Stimulated activated effector memory CD8-positive, alpha-beta T cell treated with anti-CD3 and anti-CD28 coated beads, Interleukin-12 subunit alpha, Interleukin-12 subunit beta, amount 100 ng/mL, for 72 hours (primary cell): Measurements from ENCODE around the gene CYSLTR1.
"Not testable (repeated sequence)": the region's sequence is repeated elsewhere in the genome, so short reads cannot be mapped to it uniquely, and the experiment has no call there.

Source experiments
- ATAC-seq: fragments of 150-1000 bp; cut with Tn5 transposase; 2 replicates; pipeline ENCODE4 v1.10.0; 2021
- DNase-seq, 2 donors: peaks; one replicate each; pipeline ENCODE4 v3.0.0; 2021 to 2022; ENCODE audit warnings: low spot score in 2 of 2
- H3K27ac Mint-ChIP-seq: one replicate; pipeline ENCODE4 v1.8.0; 2022; ENCODE audit warnings: mild to moderate bottlenecking, mixed read lengths
- H3K36me3 Mint-ChIP-seq: one replicate; pipeline ENCODE4 v1.8.0; 2022; ENCODE audit warnings: mild to moderate bottlenecking, mixed read lengths
- H3K4me1 Mint-ChIP-seq: one replicate; pipeline ENCODE4 v1.8.0; 2022; ENCODE audit warnings: mixed read lengths
- H3K4me3 Mint-ChIP-seq: one replicate; pipeline ENCODE4 v1.8.0; 2022; ENCODE audit warnings: mild to moderate bottlenecking, mixed read lengths
- H3K9me3 Mint-ChIP-seq: one replicate; pipeline ENCODE4 v1.8.0; 2022; ENCODE audit warnings: mixed read lengths

The CYSLTR1 gene

DNA sequence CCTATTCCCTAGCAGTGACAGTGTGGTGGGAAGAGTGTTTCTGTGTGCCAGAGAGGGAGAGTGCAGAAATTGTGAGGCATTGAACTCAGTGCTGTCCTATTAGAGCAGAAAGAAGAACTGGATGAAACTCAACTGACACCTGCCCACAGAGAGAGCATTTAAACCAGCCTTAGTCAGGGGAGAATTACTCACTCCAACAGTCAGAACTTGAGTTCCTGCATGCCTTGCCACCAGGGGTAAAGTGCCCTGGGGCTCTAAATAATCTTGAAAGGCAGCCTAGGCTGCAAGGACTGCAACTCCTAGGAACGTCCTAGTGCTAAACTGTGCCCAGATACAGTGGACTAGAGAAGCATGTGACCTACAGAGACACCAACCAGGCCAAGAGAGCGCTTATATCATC, 12.8 kb downstream of the CYSLTR1 start:
- no peaks in the 10 kb centered on the region for H3K36me3 Mint-ChIP-seq

DNA sequence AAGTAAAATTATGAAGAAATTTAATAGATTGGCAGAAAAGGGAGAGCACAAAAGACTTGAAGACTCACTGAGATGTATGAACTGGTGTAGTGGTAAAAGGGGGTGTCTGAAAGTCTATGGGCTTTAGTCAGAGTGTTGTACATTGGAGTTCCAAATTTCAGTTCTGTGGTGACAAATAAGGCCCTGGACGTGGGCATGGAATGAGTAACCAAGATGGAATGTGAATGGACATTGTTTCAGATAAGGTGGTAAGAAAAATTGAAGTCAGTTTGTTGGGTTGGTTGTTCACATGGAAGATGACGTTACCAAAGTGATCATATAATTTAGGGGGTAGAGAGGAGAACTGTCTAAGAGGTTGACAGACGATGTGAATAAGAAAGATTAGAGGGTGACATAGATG, 13.9 kb downstream of the CYSLTR1 start:
- DNase-seq (no peak), ATAC-seq (no peak)
- Mint-ChIP-seq H3K9me3 (no peaks in the 10 kb centered on the region), H3K36me3 (no peaks in the 10 kb centered on the region), H3K4me3 (no peak overlapping the region), H3K27ac (no peak overlapping the region), H3K4me1 (peaks cover 17% of the 10 kb centered on the region)

More for the DNA sequence above, 12.8 kb downstream of the CYSLTR1 start:
- DNase-seq (no peak), ATAC-seq (peak; percentile 97)
- Mint-ChIP-seq H3K4me1 (peaks cover 17% of the 10 kb centered on the region), H3K4me3 (no peak overlapping the region), H3K9me3 (no peaks in the 10 kb centered on the region), H3K27ac (no peak overlapping the region)

DNA sequence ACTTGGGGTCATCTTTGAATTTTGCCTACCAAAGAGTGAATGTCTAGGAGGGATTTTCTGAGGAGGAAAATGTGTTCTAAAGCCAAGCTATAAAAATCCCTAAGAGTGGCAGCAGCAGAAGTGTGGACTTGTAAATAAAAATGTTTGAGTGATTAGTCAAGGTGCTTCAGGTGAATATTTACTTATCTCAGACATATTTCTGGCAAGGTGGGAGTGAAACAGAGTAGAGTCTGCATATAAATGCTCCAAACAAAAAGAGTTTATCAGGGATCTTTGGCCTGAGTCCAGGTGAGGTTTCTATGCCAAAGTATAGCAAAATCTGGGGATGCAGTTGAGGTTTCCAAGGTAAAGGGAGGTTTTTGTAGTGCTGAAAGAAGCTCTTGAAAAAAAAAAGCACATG, 19.7 kb downstream of the CYSLTR1 start:
- DNase-seq, result no peak
- H3K4me3 Mint-ChIP-seq, result no peak overlapping the region
- H3K4me1 Mint-ChIP-seq, result no peaks in the 10 kb centered on the region
- no peaks in the 10 kb centered on the region for H3K9me3 Mint-ChIP-seq
- no peaks in the 10 kb centered on the region for H3K36me3 Mint-ChIP-seq
- ATAC-seq, result no peak
- no peak overlapping the region for H3K27ac Mint-ChIP-seq

DNA sequence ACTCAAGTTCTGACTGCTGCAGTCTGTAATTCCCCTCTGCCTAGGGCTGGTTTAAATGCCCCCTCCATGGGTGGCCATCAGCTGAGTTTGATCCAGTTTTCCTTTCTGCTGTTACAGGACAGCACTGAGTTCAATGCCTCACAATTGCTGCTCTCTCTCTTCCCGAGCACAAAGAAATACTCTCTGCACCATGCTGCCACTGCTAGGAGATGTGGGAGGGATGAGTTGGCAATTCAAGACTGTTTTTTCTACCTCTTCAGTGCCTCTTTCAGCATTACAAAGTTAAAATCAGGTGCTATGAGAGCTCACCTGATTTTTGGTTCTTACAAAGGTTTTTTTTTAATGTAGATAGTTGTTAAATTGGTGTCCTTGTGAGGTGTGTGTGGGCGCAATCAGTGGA, 24.3 kb downstream of the CYSLTR1 start:
- no peak for DNase-seq
- no peak for ATAC-seq

DNA sequence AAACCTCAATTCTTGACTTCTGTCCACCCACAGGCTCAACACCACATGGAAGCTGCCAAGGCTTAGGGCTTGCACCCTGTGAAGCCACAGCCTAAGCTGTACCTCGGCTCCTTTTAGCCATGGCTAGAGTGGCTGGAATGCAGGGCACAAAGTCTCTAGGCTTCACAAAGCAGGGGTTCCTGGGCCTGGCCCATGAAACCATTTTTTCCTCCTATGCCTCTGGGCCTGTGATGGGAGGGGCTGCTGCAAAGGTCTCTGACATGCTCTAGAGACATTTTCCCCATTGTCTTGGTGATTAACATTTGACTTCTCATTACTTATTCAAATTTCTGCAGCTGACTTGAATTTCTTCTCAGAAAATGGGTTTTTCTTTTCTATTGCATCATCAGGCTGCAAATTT, 26.5 kb downstream of the CYSLTR1 start:
- H3K9me3 Mint-ChIP-seq, H3K36me3 Mint-ChIP-seq, H3K27ac Mint-ChIP-seq, ATAC-seq, H3K4me1 Mint-ChIP-seq, H3K4me3 Mint-ChIP-seq, DNase-seq: not testable (repeated sequence)

More for the DNA sequence above, 24.3 kb downstream of the CYSLTR1 start:
- H3K36me3 Mint-ChIP-seq, result no peaks in the 10 kb centered on the region
- H3K4me1 Mint-ChIP-seq, result no peaks in the 10 kb centered on the region
- no peak overlapping the region for H3K4me3 Mint-ChIP-seq
- peaks cover 5% of the 10 kb centered on the region for H3K9me3 Mint-ChIP-seq
- no peak overlapping the region for H3K27ac Mint-ChIP-seq

DNA sequence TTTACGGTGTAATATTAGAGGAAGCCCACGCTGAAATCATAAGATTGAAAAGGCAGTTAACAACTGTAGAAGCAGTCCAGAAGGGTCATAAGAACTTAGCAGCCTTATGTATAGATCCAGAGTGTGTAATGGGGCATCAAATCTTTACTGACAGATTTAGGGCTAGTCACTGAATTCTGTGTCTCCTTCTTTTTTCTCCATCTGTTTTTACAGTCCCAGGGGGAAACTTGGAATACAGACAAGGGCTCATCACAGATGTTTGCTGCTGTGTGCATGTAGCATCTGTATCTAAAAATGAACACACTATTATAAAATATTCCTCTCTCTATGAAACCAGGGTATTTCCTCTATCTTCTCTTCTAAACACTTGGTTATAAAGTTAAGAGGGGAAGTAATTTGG, 43.9 kb downstream of the CYSLTR1 start:
- H3K4me1 Mint-ChIP-seq, result no peaks in the 10 kb centered on the region
- DNase-seq (no peak), ATAC-seq (no peak)
- H3K4me3 Mint-ChIP-seq, result no peak overlapping the region
- H3K9me3 Mint-ChIP-seq, result no peaks in the 10 kb centered on the region
- no peak overlapping the region for H3K27ac Mint-ChIP-seq
- no peaks in the 10 kb centered on the region for H3K36me3 Mint-ChIP-seq

DNA sequence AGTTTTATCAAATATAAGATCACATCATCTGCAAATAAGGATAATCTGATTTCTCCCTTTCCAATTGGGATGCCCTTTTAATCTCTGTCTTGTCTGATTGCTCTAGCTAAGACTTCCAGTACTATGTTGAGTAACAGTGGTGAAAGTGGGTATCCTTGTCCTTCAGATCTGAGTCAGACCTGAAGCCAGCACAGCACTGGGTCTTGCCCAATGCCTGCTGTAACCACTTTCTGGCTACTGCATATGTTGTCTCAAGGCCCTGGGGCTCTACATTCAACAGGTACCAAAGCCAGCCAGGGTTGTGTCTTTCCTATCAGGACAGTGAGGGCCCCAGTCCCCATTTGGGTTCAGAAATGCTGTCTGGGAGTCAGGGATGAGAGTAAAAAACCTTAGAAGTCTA, 90.3 kb downstream of the CYSLTR1 start:
- peak; percentile 44 for ATAC-seq
- H3K36me3 Mint-ChIP-seq, result no peaks in the 10 kb centered on the region
- H3K27ac Mint-ChIP-seq, result no peak overlapping the region
- no peaks in the 10 kb centered on the region for H3K4me1 Mint-ChIP-seq
- H3K4me3 Mint-ChIP-seq, result no peak overlapping the region
- DNase-seq, result no peak
- H3K9me3 Mint-ChIP-seq, result no peaks in the 10 kb centered on the region

DNA sequence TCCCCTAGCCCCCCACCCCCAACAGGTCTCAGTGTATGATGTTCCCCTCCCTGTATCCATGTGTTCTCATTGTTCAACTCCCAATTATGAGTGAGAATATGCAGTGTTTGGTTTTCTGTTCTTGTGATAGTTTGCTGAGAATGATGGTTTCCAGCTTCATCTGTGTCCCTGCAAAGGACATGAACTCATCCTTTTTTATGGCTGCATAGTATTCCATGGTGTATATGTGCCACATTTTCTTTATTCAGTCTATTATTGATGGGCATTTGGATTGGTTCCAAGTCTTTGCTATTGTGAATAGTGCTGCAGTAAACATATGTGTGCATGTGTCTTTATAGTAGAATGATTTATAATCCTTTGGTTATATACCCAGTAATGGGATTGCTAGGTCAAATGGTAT, 101.4 kb downstream of the CYSLTR1 start:
- not testable (repeated sequence) for H3K36me3 Mint-ChIP-seq, ATAC-seq, DNase-seq, H3K9me3 Mint-ChIP-seq, H3K4me1 Mint-ChIP-seq, H3K27ac Mint-ChIP-seq, H3K4me3 Mint-ChIP-seq
